ENCODE results near the gene OTUD5.

Gene OTUD5

GRCh38 chrX:48957477-48957826 lies at the start of gene OTUD5:
TSS of gene OTUD5 (minus strand) at chrX:48957607. CDS start at chrX:48957570, 37 bp downstream.
- peak within 1 kb of the TSS; percentile 99 for H3K27ac ChIP-seq (ENCODE audit: low read depth, low read length)

GRCh38 chrX:49003696-49004095 lies 46.3 kb upstream of the OTUD5 start:
- Histone ChIP-seq H3K9ac (ENCODE audit: low read depth, low read length) (no peak overlapping the region), H3K27me3 (ENCODE audit: control insufficient read depth, insufficient read depth, low read length) (no peaks in the 10 kb centered on the region), H3K9me3 (ENCODE audit: control insufficient read depth, insufficient read depth, low read length) (peaks cover 17% of the 10 kb centered on the region), H3K4me1 (ENCODE audit: control insufficient read depth, insufficient read depth, low read length) (no peaks in the 10 kb centered on the region), H3K36me3 (ENCODE audit: control insufficient read depth, insufficient read depth, low read length) (peaks cover 11% of the 10 kb centered on the region), H3K27ac (ENCODE audit: low read depth, low read length) (no peak overlapping the region), H3K4me3 (ENCODE audit: low read depth, low read length) (no peak overlapping the region)

More at GRCh38 chrX:48957477-48957826, at the start of gene OTUD5:
- Histone ChIP-seq H3K9ac (ENCODE audit: low read depth, low read length) (peak within 1 kb of the TSS; percentile 74), H3K9me3 (ENCODE audit: control insufficient read depth, insufficient read depth, low read length) (peaks cover 55% of the 10 kb centered on the region), H3K4me3 (ENCODE audit: low read depth, low read length) (peak within 1 kb of the TSS; percentile 92), H3K4me1 (ENCODE audit: control insufficient read depth, insufficient read depth, low read length) (no peaks in the 10 kb centered on the region), H3K36me3 (ENCODE audit: control insufficient read depth, insufficient read depth, low read length) (peaks cover 30% of the 10 kb centered on the region), H3K27me3 (ENCODE audit: control insufficient read depth, insufficient read depth, low read length) (no peaks in the 10 kb centered on the region)

- Histone ChIP-seq H3K27me3 (ENCODE audit: control insufficient read depth, insufficient read depth, low read length) (no peaks in the 10 kb centered on the region), H3K4me3 (ENCODE audit: low read depth, low read length) (peak within 1 kb of the TSS; percentile 82), H3K36me3 (ENCODE audit: control insufficient read depth, insufficient read depth, low read length) (peaks cover 23% of the 10 kb centered on the region), H3K9ac (ENCODE audit: low read depth, low read length) (peak within 1 kb of the TSS; percentile 90), H3K9me3 (ENCODE audit: control insufficient read depth, insufficient read depth, low read length) (peaks cover 19% of the 10 kb centered on the region; the same call in 1 of the 2 replicates), H3K27ac (ENCODE audit: low read depth, low read length) (peak within 1 kb of the TSS; percentile 91), H3K4me1 (ENCODE audit: control insufficient read depth, insufficient read depth, low read length) (no peaks in the 10 kb centered on the region)
These were observed 44.9 kb upstream of the OTUD5 start, which contains the start of gene GRIPAP1 for GRCh38 chrX:49002091-49002935. TSS of gene GRIPAP1 (minus strand) at chrX:49002264. CDS start at chrX:49002229, 35 bp downstream.

GRCh38 chrX:49001521-49002090 lies 44.2 kb upstream of the OTUD5 start:
- peak overlapping the region; percentile 91 for H3K27ac ChIP-seq (ENCODE audit: low read depth, low read length)
- H3K4me3 ChIP-seq (ENCODE audit: low read depth, low read length): peak overlapping the region; percentile 82
- no peaks in the 10 kb centered on the region for H3K4me1 ChIP-seq (ENCODE audit: control insufficient read depth, insufficient read depth, low read length)
- H3K27me3 ChIP-seq (ENCODE audit: control insufficient read depth, insufficient read depth, low read length): no peaks in the 10 kb centered on the region
- H3K36me3 ChIP-seq (ENCODE audit: control insufficient read depth, insufficient read depth, low read length): peaks cover 29% of the 10 kb centered on the region
- peak overlapping the region; percentile 90 for H3K9ac ChIP-seq (ENCODE audit: low read depth, low read length)
- peaks cover 22% of the 10 kb centered on the region; the same call in 1 of the 2 replicates for H3K9me3 ChIP-seq (ENCODE audit: control insufficient read depth, insufficient read depth, low read length)

GRCh38 chrX:49000636-49001035 lies 43.2 kb upstream of the OTUD5 start:
- Histone ChIP-seq H3K27me3 (ENCODE audit: control insufficient read depth, insufficient read depth, low read length) (no peaks in the 10 kb centered on the region), H3K27ac (ENCODE audit: low read depth, low read length) (no peak overlapping the region), H3K9me3 (ENCODE audit: control insufficient read depth, insufficient read depth, low read length) (peaks cover 24% of the 10 kb centered on the region; the same call in 1 of the 2 replicates), H3K9ac (ENCODE audit: low read depth, low read length) (no peak overlapping the region), H3K4me3 (ENCODE audit: low read depth, low read length) (peak overlapping the region; percentile 82; the same call in 1 of the 2 replicates), H3K4me1 (ENCODE audit: control insufficient read depth, insufficient read depth, low read length) (no peaks in the 10 kb centered on the region), H3K36me3 (ENCODE audit: control insufficient read depth, insufficient read depth, low read length) (peaks cover 36% of the 10 kb centered on the region)

- Histone ChIP-seq H3K27me3 (ENCODE audit: control insufficient read depth, insufficient read depth, low read length) (no peaks in the 10 kb centered on the region), H3K27ac (ENCODE audit: low read depth, low read length) (no peak overlapping the region), H3K9ac (ENCODE audit: low read depth, low read length) (no peak overlapping the region), H3K4me1 (ENCODE audit: control insufficient read depth, insufficient read depth, low read length) (no peaks in the 10 kb centered on the region), H3K36me3 (ENCODE audit: control insufficient read depth, insufficient read depth, low read length) (peaks cover 47% of the 10 kb centered on the region), H3K4me3 (ENCODE audit: low read depth, low read length) (no peak overlapping the region), H3K9me3 (ENCODE audit: control insufficient read depth, insufficient read depth, low read length) (peaks cover 31% of the 10 kb centered on the region)
These were observed 41.6 kb upstream of the OTUD5 start for GRCh38 chrX:48999030-48999429.

- no peak overlapping the region for H3K4me3 ChIP-seq (ENCODE audit: low read depth, low read length)
- H3K9ac ChIP-seq (ENCODE audit: low read depth, low read length): no peak overlapping the region
- no peaks in the 10 kb centered on the region for H3K27me3 ChIP-seq (ENCODE audit: control insufficient read depth, insufficient read depth, low read length)
- peaks cover 31% of the 10 kb centered on the region for H3K9me3 ChIP-seq (ENCODE audit: control insufficient read depth, insufficient read depth, low read length)
- H3K4me1 ChIP-seq (ENCODE audit: control insufficient read depth, insufficient read depth, low read length): no peaks in the 10 kb centered on the region
- H3K36me3 ChIP-seq (ENCODE audit: control insufficient read depth, insufficient read depth, low read length): peaks cover 52% of the 10 kb centered on the region
- H3K27ac ChIP-seq (ENCODE audit: low read depth, low read length): no peak overlapping the region
These were observed 41.0 kb upstream of the OTUD5 start for GRCh38 chrX:48998391-48998790.

GRCh38 chrX:48997865-48998264 lies 40.5 kb upstream of the OTUD5 start:
- Histone ChIP-seq H3K27me3 (ENCODE audit: control insufficient read depth, insufficient read depth, low read length) (no peaks in the 10 kb centered on the region), H3K4me3 (ENCODE audit: low read depth, low read length) (no peak overlapping the region), H3K36me3 (ENCODE audit: control insufficient read depth, insufficient read depth, low read length) (peaks cover 57% of the 10 kb centered on the region), H3K9ac (ENCODE audit: low read depth, low read length) (no peak overlapping the region), H3K27ac (ENCODE audit: low read depth, low read length) (no peak overlapping the region), H3K4me1 (ENCODE audit: control insufficient read depth, insufficient read depth, low read length) (no peaks in the 10 kb centered on the region), H3K9me3 (ENCODE audit: control insufficient read depth, insufficient read depth, low read length) (peaks cover 31% of the 10 kb centered on the region)

GRCh38 chrX:48997455-48997854 lies 40.0 kb upstream of the OTUD5 start:
- Histone ChIP-seq H3K4me1 (ENCODE audit: control insufficient read depth, insufficient read depth, low read length) (no peaks in the 10 kb centered on the region), H3K27me3 (ENCODE audit: control insufficient read depth, insufficient read depth, low read length) (no peaks in the 10 kb centered on the region), H3K9me3 (ENCODE audit: control insufficient read depth, insufficient read depth, low read length) (peaks cover 31% of the 10 kb centered on the region), H3K36me3 (ENCODE audit: control insufficient read depth, insufficient read depth, low read length) (peaks cover 59% of the 10 kb centered on the region), H3K9ac (ENCODE audit: low read depth, low read length) (no peak overlapping the region), H3K27ac (ENCODE audit: low read depth, low read length) (no peak overlapping the region), H3K4me3 (ENCODE audit: low read depth, low read length) (no peak overlapping the region)

- H3K27me3 ChIP-seq (ENCODE audit: control insufficient read depth, insufficient read depth, low read length): no peaks in the 10 kb centered on the region
- peaks cover 63% of the 10 kb centered on the region for H3K36me3 ChIP-seq (ENCODE audit: control insufficient read depth, insufficient read depth, low read length)
- no peak overlapping the region for H3K9ac ChIP-seq (ENCODE audit: low read depth, low read length)
- H3K4me1 ChIP-seq (ENCODE audit: control insufficient read depth, insufficient read depth, low read length): no peaks in the 10 kb centered on the region
- no peak overlapping the region for H3K27ac ChIP-seq (ENCODE audit: low read depth, low read length)
- H3K9me3 ChIP-seq (ENCODE audit: control insufficient read depth, insufficient read depth, low read length): peaks cover 31% of the 10 kb centered on the region
- no peak overlapping the region for H3K4me3 ChIP-seq (ENCODE audit: low read depth, low read length)
These were observed 39.6 kb upstream of the OTUD5 start for GRCh38 chrX:48996969-48997368.

GRCh38 chrX:48992341-48992740 lies 34.9 kb upstream of the OTUD5 start:
- H3K4me1 ChIP-seq (ENCODE audit: control insufficient read depth, insufficient read depth, low read length): no peaks in the 10 kb centered on the region
- H3K36me3 ChIP-seq (ENCODE audit: control insufficient read depth, insufficient read depth, low read length): peaks cover 77% of the 10 kb centered on the region
- H3K27ac ChIP-seq (ENCODE audit: low read depth, low read length): no peak overlapping the region
- H3K9me3 ChIP-seq (ENCODE audit: control insufficient read depth, insufficient read depth, low read length): peaks cover 29% of the 10 kb centered on the region
- no peak overlapping the region for H3K9ac ChIP-seq (ENCODE audit: low read depth, low read length)
- H3K4me3 ChIP-seq (ENCODE audit: low read depth, low read length): no peak overlapping the region
- H3K27me3 ChIP-seq (ENCODE audit: control insufficient read depth, insufficient read depth, low read length): no peaks in the 10 kb centered on the region

Data from HUES48 (cell line).